ENCODE results near the gene LIPC. TPM values are rescaled to one million over a fixed set of nuclear protein-coding genes. Genes with fewer than 3 reads are reported as not detected.

The LIPC gene
- total and polyA plus RNA-seq, 10 of the 15 experiments (the other 5 are each of a cell fraction or from before 2014, with no cell fraction given), result 0.06 to 0.31 (median 0.16) TPM; not detected in 1

DNA sequence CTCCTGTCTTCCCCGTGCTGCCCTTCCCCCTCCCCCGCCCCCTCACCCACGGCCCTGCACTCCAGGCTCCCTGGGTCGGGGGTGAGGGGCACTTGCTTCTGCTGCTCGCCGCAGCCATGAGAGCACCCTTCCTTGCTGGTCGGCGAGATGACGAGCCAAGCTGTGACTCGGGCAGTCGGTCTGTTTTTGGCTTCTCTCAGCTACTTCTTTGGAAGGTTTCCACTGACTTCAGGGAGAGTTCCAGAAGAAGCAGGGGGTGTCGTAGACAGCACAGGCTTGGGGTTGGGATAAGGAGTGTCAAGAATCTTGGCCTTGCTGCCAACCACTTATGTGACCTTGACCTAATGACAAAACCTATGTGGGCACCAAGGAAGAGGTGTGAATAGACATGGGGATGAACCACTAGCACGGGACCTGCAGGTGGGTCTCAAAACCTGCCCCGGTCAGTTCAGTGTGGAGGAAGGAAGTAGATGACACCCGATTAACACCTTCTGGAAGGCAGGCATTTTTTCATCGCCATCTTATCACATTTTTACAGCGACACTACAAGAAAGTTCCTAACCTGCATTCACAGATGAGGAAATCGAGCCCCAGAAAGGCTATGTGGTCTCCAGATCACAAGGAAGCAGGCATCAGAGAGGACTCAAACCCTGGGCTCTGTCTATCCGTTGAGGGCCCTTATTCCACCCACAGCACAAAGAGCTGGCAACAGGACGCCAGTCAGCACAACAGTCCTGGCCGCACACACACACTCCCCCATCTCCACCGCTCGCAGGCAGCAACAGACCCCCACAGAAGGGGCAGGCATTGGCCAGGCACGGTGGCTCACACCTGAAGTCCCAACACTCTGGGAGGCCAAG, 120.9 kb downstream of the LIPC start:
- ATAC-seq (no peak), DNase-seq (ENCODE audit: low read depth, low spot score) (no peak), FAIRE-seq (no peak)
- intact Hi-C loops (cut with micrococcal nuclease; ENCODE audit: unreplicated experiment), result no loop called here
- Histone ChIP-seq H3K4me1 (ENCODE audit: control insufficient read depth, insufficient read depth, low read length) (peaks cover 23% of the 10 kb centered on the region), H4K20me1 (ENCODE audit: control insufficient read depth, insufficient read depth) (no peaks in the 10 kb centered on the region), H3K4me3 (no peak overlapping the region), H3K79me2 (ENCODE audit: control insufficient read depth, insufficient read depth, low read length) (no peaks in the 10 kb centered on the region), H2AFZ (ENCODE audit: control insufficient read depth, low read depth, low read length) (no peak overlapping the region), H3K9ac (ENCODE audit: control insufficient read depth, insufficient read depth, low read length) (no peak overlapping the region), H3K4me2 (ENCODE audit: control insufficient read depth, insufficient read depth) (no peak overlapping the region), H3K27me3 (replicated peaks in 1 of 2; ENCODE audit: control insufficient read depth in 2 of 2, insufficient read depth in 2 of 2, low read length in 1 of 2) (no peaks in the 10 kb centered on the region), H3K27ac (ENCODE audit: control insufficient read depth, insufficient read depth) (no peak overlapping the region), H3K9me3 (replicated peaks; ENCODE audit: control insufficient read depth, insufficient read depth, low read length) (no peaks in the 10 kb centered on the region), H3K36me3 (ENCODE audit: control insufficient read depth in 2 of 2, insufficient read depth in 2 of 2, low read length in 1 of 2) (no peaks in the 10 kb centered on the region)
- BruUV-seq (replicated peaks), result no TSS peak
- TF ChIP-seq NR2C1 (IDR thresholded peaks at IDR 0.05), result no peak
- TF ChIP-seq STAT1 (conservative IDR thresholded peaks at IDR 0.05), result no peak
- no peak for TF ChIP-seq EP300 (IDR thresholded peaks at IDR 0.05; ENCODE audit: borderline replicate concordance in 1 of 2, control insufficient read depth in 1 of 2, low read depth in 2 of 2, low read length in 2 of 2)
- TF ChIP-seq, protein P1, sequence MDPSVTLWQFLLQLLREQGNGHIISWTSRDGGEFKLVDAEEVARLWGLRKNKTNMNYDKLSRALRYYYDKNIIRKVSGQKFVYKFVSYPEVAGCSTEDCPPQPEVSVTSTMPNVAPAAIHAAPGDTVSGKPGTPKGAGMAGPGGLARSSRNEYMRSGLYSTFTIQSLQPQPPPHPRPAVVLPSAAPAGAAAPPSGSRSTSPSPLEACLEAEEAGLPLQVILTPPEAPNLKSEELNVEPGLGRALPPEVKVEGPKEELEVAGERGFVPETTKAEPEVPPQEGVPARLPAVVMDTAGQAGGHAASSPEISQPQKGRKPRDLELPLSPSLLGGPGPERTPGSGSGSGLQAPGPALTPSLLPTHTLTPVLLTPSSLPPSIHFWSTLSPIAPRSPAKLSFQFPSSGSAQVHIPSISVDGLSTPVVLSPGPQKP (IDR thresholded peaks at IDR 0.05; ENCODE audit: low read depth, low read length), result no peak
- TF ChIP-seq, protein P2, sequence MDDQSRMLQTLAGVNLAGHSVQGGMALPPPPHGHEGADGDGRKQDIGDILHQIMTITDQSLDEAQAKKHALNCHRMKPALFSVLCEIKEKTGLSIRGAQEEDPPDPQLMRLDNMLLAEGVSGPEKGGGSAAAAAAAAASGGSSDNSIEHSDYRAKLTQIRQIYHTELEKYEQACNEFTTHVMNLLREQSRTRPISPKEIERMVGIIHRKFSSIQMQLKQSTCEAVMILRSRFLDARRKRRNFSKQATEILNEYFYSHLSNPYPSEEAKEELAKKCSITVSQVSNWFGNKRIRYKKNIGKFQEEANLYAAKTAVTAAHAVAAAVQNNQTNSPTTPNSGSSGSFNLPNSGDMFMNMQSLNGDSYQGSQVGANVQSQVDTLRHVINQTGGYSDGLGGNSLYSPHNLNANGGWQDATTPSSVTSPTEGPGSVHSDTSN (IDR thresholded peaks at IDR 0.05; ENCODE audit: insufficient replicate concordance, low read depth, low read length), result no peak
- no peak for TF ChIP-seq MXI1 (IDR thresholded peaks at IDR 0.05; ENCODE audit: low read depth, low read length)
- no peak for TF ChIP-seq NFYA (IDR thresholded peaks at IDR 0.05; ENCODE audit: borderline replicate concordance, low read depth, low read length)
- TF ChIP-seq, protein P3, sequence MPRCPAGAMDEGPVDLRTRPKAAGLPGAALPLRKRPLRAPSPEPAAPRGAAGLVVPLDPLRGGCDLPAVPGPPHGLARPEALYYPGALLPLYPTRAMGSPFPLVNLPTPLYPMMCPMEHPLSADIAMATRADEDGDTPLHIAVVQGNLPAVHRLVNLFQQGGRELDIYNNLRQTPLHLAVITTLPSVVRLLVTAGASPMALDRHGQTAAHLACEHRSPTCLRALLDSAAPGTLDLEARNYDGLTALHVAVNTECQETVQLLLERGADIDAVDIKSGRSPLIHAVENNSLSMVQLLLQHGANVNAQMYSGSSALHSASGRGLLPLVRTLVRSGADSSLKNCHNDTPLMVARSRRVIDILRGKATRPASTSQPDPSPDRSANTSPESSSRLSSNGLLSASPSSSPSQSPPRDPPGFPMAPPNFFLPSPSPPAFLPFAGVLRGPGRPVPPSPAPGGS (IDR thresholded peaks at IDR 0.05; ENCODE audit: borderline replicate concordance, insufficient read depth, low read depth, low read length, poor library complexity, severe bottlenecking), result no peak
- TF ChIP-seq TCF3 (IDR thresholded peaks at IDR 0.05; ENCODE audit: borderline replicate concordance, insufficient read depth, low read depth, low read length), result no peak
- no peak for TF ChIP-seq IKZF1 (conservative IDR thresholded peaks at IDR 0.05)
- no peak for TF ChIP-seq MEF2B (IDR thresholded peaks at IDR 0.05; ENCODE audit: partially characterized antibody, poor library complexity, severe bottlenecking)
- no peak for TF ChIP-seq NBN (IDR thresholded peaks at IDR 0.05)
- ChIA-PET CTCF (no interaction called here), RAD21 (ENCODE audit: unreplicated experiment) (interaction anchor here (0.5 kb wide), 1 partner anchor 349 kb away, joined by 3 read pairs; no protein-coding TSS in a partner anchor), SMC1A (ENCODE audit: uncharacterized antibody, unreplicated experiment) (no interaction called here), POLR2A (no interaction called here)
- WGBS (ENCODE audit: insufficient coverage, insufficient replicate concordance, low lambda C conversion rate, missing lambda C conversion rate), result 68% methylated on average over 21 of the region's 24 CpGs
- in situ Hi-C loops (cut with MboI), result no loop called here

Data from GM12878 (cell line).